Measurements from ENCODE around the gene SLC9C2.

SLC9C2 gene

GRCh38 chr1:173507205-173507846 is 95.5 kb downstream of the SLC9C2 start:
- DNase-seq (ENCODE audit: low read depth in 2 of 2) = peak; percentile 32 to 52
- TF ChIP-seq CTCF (IDR thresholded peaks at IDR 0.05; ENCODE audit: low read depth, low read length) = no peak
- H3K4me3 ChIP-seq (replicated peaks in 1 of 2; ENCODE audit: low read depth in 2 of 2, low read length in 2 of 2) = no peak overlapping the region

GRCh38 chr1:173506437-173506836 is 96.4 kb downstream of the SLC9C2 start:
- H3K4me3 ChIP-seq (replicated peaks in 1 of 2; ENCODE audit: low read depth in 2 of 2, low read length in 2 of 2) = no peak overlapping the region
- DNase-seq (ENCODE audit: low read depth in 2 of 2) = no peak
- TF ChIP-seq CTCF (IDR thresholded peaks at IDR 0.05; ENCODE audit: low read depth, low read length) = no peak

- TF ChIP-seq CTCF (IDR thresholded peaks at IDR 0.05; ENCODE audit: low read depth, low read length) = no peak
- H3K4me3 ChIP-seq (replicated peaks in 1 of 2; ENCODE audit: low read depth in 2 of 2, low read length in 2 of 2) = no peak overlapping the region
- no peak for DNase-seq (ENCODE audit: low read depth in 2 of 2)
Observed at GRCh38 chr1:173505391-173505790, 97.5 kb downstream of the SLC9C2 start.

GRCh38 chr1:173504268-173504667 is 98.6 kb downstream of the SLC9C2 start:
- TF ChIP-seq CTCF (IDR thresholded peaks at IDR 0.05; ENCODE audit: low read depth, low read length) = no peak
- H3K4me3 ChIP-seq (replicated peaks in 1 of 2; ENCODE audit: low read depth in 2 of 2, low read length in 2 of 2) = no peak overlapping the region
- no peak for DNase-seq (ENCODE audit: low read depth in 2 of 2)

GRCh38 chr1:173503391-173503790 is 99.5 kb downstream of the SLC9C2 start:
- no peak overlapping the region for H3K4me3 ChIP-seq (replicated peaks in 1 of 2; ENCODE audit: low read depth in 2 of 2, low read length in 2 of 2)
- TF ChIP-seq CTCF (IDR thresholded peaks at IDR 0.05; ENCODE audit: low read depth, low read length) = no peak
- peak; percentile 19 to 33 for DNase-seq (ENCODE audit: low read depth in 2 of 2)

GRCh38 chr1:173502104-173502503 is 100.8 kb downstream of the SLC9C2 start:
- DNase-seq (ENCODE audit: low read depth in 2 of 2) = no peak
- H3K4me3 ChIP-seq (replicated peaks in 1 of 2; ENCODE audit: low read depth in 2 of 2, low read length in 2 of 2) = no peak overlapping the region
- TF ChIP-seq CTCF (IDR thresholded peaks at IDR 0.05; ENCODE audit: low read depth, low read length) = no peak

- no peak overlapping the region for H3K4me3 ChIP-seq (replicated peaks in 1 of 2; ENCODE audit: low read depth in 2 of 2, low read length in 2 of 2)
- DNase-seq (ENCODE audit: low read depth in 2 of 2) = no peak
- no peak for TF ChIP-seq CTCF (IDR thresholded peaks at IDR 0.05; ENCODE audit: low read depth, low read length)
Observed at GRCh38 chr1:173499729-173500128, 103.1 kb downstream of the SLC9C2 start.

Data from cardiac fibroblast (primary cell).